HCT116 (cell line): ENCODE measurements around the gene CASR. TPM values are rescaled to one million over a fixed set of nuclear protein-coding genes. Genes with fewer than 3 reads are reported as not detected.

ENCODE experiments used
- ATAC-seq: fragments of 200-7000 bp; cut with Tn5 transposase; 2 replicates; pipeline ENCODE4 v1.9.1; 2020; ENCODE audit warnings: mild to moderate bottlenecking, moderate library complexity
- BruUV-seq: library from RNA; stranded (reverse); fragments of 400-500 nt; replicated peaks from 2 replicates; lab custom pipeline; 2021; lab: Mats Ljungman, UMichigan
- CTCF ChIA-PET: fragments of 300-600 bp; sonication (Branson Sonifier 250); formaldehyde crosslinking; loops from one replicate; lab custom pipeline; 2021; ENCODE audit warnings: antibody characterized with exemption; lab: Charles Lee
- POLR2A ChIA-PET: fragments of 300-600, 350-600 bp; sonication (Branson Sonifier 250); formaldehyde crosslinking; loops from one replicate; lab custom pipeline; 2021; ENCODE audit warnings: antibody characterized with exemption; lab: Charles Lee
- RAD21 ChIA-PET, 2 experiments: fragments of 300-600 bp; sonication (Branson Sonifier 250); formaldehyde crosslinking; loops; one replicate each; lab custom pipeline; 2023; ENCODE audit warnings: low total read pairs in 2 of 2; ENCODE audit not compliant: uncharacterized antibody in 2 of 2, unreplicated experiment in 2 of 2, low non-redundant PET in 1 of 2; lab: Charles Lee
- DNase-seq: peaks from one replicate; pipeline ENCODE4 v3.0.0-alpha.2; 2010; ENCODE audit warnings: low read depth, low spot score
- H2AFZ ChIP-seq: fragments of 200-600 bp; shearing (Covaris generic), sonication (generic); 2 replicates; pipeline ENCODE4 v1.6.1; 2017; ENCODE audit warnings: low read depth, mixed run types, mixed read lengths, antibody characterized with exemption, low read length; ENCODE audit not compliant: poor library complexity, severe bottlenecking
- H3K27ac ChIP-seq: 2 replicates; pipeline ENCODE4 v1.5.1; 2012; ENCODE audit warnings: low read depth, low read length
- H3K27me3 ChIP-seq: fragments of 200-600 bp; sonication (generic); 2 replicates; pipeline ENCODE4 v1.6.1; 2016; ENCODE audit warnings: mixed run types, low read length, mixed read lengths; ENCODE audit not compliant: insufficient read depth
- H3K36me3 ChIP-seq, 2 experiments: fragments of 200-500 bp in 1 of 2; fragments of 200-600 bp in 1 of 2; sonication (Bioruptor generic) in 1 of 2; sonication (generic) in 1 of 2; 2 replicates each; pipeline versions ENCODE4 v1.5.1 to v1.6.1; 2014 to 2016; ENCODE audit warnings: low read length in 2 of 2, inconsistent platforms in 1 of 2, mixed read lengths in 1 of 2, mixed run types in 1 of 2; ENCODE audit not compliant: insufficient read depth in 2 of 2, control insufficient read depth in 1 of 2
- H3K4me1 ChIP-seq, 2 experiments: fragments of 200-600 bp in 1 of 2; sonication (generic) in 1 of 2; 2 replicates each; pipeline versions ENCODE4 v1.5.1 to v1.6.1; 2012 to 2017; ENCODE audit warnings: low read length in 2 of 2, inconsistent platforms in 1 of 2, mild to moderate bottlenecking in 1 of 2, mixed read lengths in 1 of 2, mixed run types in 1 of 2, moderate library complexity in 1 of 2; ENCODE audit not compliant: insufficient read depth in 2 of 2, control insufficient read depth in 1 of 2
- H3K4me2 ChIP-seq: fragments of 200-600 bp; sonication (generic); 2 replicates; pipeline ENCODE4 v1.6.1; 2017; ENCODE audit warnings: mixed run types, low read length, mixed read lengths
- H3K4me3 ChIP-seq, 2 experiments: fragments of 200-600 bp in 1 of 2; sonication (generic) in 1 of 2; replicated peaks in 1 of 2; 2 replicates each; pipeline ENCODE4 v1.5.1; 2011 to 2016; ENCODE audit warnings: low read length in 2 of 2, control low read depth in 1 of 2, low read depth in 1 of 2, mild to moderate bottlenecking in 1 of 2, mixed read lengths in 1 of 2, mixed run types in 1 of 2
- H3K79me2 ChIP-seq: fragments of 200-600 bp; sonication (generic); 2 replicates; pipeline ENCODE4 v1.6.1; 2017; ENCODE audit warnings: mild to moderate bottlenecking, mixed run types, low read length, moderate library complexity, mixed read lengths; ENCODE audit not compliant: insufficient read depth
- H3K9ac ChIP-seq: fragments of 200-600 bp; sonication (generic); 2 replicates; pipeline ENCODE4 v1.6.1; 2016; ENCODE audit warnings: low read length, mixed read lengths
- H3K9me2 ChIP-seq: fragments of 200-600 bp; sonication (generic), shearing (Covaris generic); 2 replicates; pipeline ENCODE4 v1.6.1; 2017; ENCODE audit warnings: mixed run types, mild to moderate bottlenecking, moderate library complexity; ENCODE audit not compliant: insufficient read depth
- H3K9me3 ChIP-seq, 2 experiments: fragments of 200-500 bp in 1 of 2; fragments of 200-600 bp in 1 of 2; sonication (Bioruptor generic) in 1 of 2; sonication (generic) in 1 of 2; 2 replicates each; pipeline ENCODE4 v1.6.1; 2014 to 2017; ENCODE audit warnings: low read length in 2 of 2, mixed read lengths in 2 of 2, inconsistent platforms in 1 of 2, low read depth in 1 of 2, mild to moderate bottlenecking in 1 of 2, mixed run types in 1 of 2, moderate library complexity in 1 of 2; ENCODE audit not compliant: control insufficient read depth in 1 of 2, insufficient read depth in 1 of 2
- H4K20me1 ChIP-seq: fragments of 200-600 bp; sonication (generic), shearing (Covaris generic); 2 replicates; pipeline ENCODE4 v1.6.1; 2017; ENCODE audit warnings: mixed run types, mild to moderate bottlenecking, moderate library complexity; ENCODE audit not compliant: insufficient read depth
- CBX3 ChIP-seq: IDR thresholded peaks from 2 replicates; pipeline ENCODE4 v1.6.1; 2012; ENCODE audit warnings: low read depth
- EZH2phosphoT487 ChIP-seq: fragments of 200-600 bp; IDR thresholded peaks from 2 replicates; pipeline ENCODE4 v1.6.1; 2018; ENCODE audit warnings: antibody characterized with exemption, borderline replicate concordance
- FOSL1 ChIP-seq: IDR thresholded peaks from 2 replicates; pipeline ENCODE4 v1.6.1; 2012; ENCODE audit warnings: low read depth
- JUND ChIP-seq: IDR thresholded peaks from 2 replicates; pipeline ENCODE4 v1.6.1; 2012
- POLR2A ChIP-seq: IDR thresholded peaks from 2 replicates; pipeline ENCODE4 v1.7.0; 2011; ENCODE audit warnings: borderline replicate concordance; ENCODE audit not compliant: insufficient read depth, insufficient read length; ENCODE audit errors: extremely low read depth
- RAD21 ChIP-seq: IDR thresholded peaks from 2 replicates; pipeline ENCODE4 v1.6.1; 2012; ENCODE audit warnings: low read depth, mild to moderate bottlenecking
- REST ChIP-seq: IDR thresholded peaks from 2 replicates; pipeline ENCODE4 v1.6.1; 2012; ENCODE audit warnings: low read depth
- SIN3A ChIP-seq: IDR thresholded peaks from 2 replicates; pipeline ENCODE4 v1.6.1; 2012; ENCODE audit warnings: low read depth
- SP1 ChIP-seq: IDR thresholded peaks from 2 replicates; pipeline ENCODE4 v1.6.1; 2012; ENCODE audit warnings: low read depth
- SRF ChIP-seq: IDR thresholded peaks from 2 replicates; pipeline ENCODE4 v1.6.1; 2012; ENCODE audit warnings: low read depth
- YY1 ChIP-seq: IDR thresholded peaks from 2 replicates; pipeline ENCODE4 v1.6.1; 2011; ENCODE audit warnings: low read length, low read depth, moderate library complexity, mild to moderate bottlenecking; ENCODE audit not compliant: insufficient replicate concordance; ENCODE audit errors: extremely low read depth
- ZBTB33 ChIP-seq: IDR thresholded peaks from 2 replicates; pipeline ENCODE4 v1.6.1; 2011; ENCODE audit warnings: mild to moderate bottlenecking, low read length, moderate library complexity; ENCODE audit not compliant: insufficient replicate concordance; ENCODE audit errors: extremely low read depth
- ZNF274 ChIP-seq: fragments of 200-500 bp; sonication (Bioruptor generic); IDR thresholded peaks from 2 replicates; pipeline ENCODE4 v1.6.1; 2014; ENCODE audit warnings: mild to moderate bottlenecking, low read depth, low read length, inconsistent platforms
- intact Hi-C: fragments of 100-400 bp; cut with micrococcal nuclease; formaldehyde crosslinking; loops from 2 replicates; pipeline ENCODE4 v1.10.0; 2022
- total RNA-seq: library from RNA; stranded (reverse); gene quantifications from one replicate; pipeline ENCODE4 v1.2.1, GENCODE V29; 2021; ENCODE audit not compliant: unreplicated experiment

Gene CASR
- total RNA-seq, 1 experiment from 2014 or later = not detected

GRCh38 chr3:122295266-122296062 lies 112.0 kb downstream of the CASR start (continued):
- TF ChIP-seq ZNF274 = no peak
- TF ChIP-seq RAD21 = no peak

DNA sequence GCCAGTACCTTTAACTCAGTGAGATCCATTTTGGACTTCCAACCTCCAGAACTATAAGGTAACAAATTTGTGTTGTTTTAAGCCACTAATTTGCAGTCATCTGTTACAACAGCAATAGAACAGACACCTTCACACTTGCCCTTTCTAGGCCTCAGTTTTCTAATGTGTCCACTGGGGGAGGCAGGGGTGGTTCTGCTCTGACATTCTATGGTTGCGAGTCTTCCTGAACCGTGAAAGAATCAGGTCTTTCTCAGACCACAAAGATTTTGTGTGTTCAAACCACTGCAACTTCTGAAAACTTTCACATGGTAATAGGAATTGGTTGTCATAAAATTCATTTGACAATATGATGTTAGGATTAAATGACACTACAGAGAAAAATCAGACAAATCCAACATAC lies 114.8 kb downstream of the CASR start:
- RAD21 ChIA-PET = no interaction called here
- no peak for ATAC-seq
- no peaks in the 10 kb centered on the region for H4K20me1 ChIP-seq

DNA sequence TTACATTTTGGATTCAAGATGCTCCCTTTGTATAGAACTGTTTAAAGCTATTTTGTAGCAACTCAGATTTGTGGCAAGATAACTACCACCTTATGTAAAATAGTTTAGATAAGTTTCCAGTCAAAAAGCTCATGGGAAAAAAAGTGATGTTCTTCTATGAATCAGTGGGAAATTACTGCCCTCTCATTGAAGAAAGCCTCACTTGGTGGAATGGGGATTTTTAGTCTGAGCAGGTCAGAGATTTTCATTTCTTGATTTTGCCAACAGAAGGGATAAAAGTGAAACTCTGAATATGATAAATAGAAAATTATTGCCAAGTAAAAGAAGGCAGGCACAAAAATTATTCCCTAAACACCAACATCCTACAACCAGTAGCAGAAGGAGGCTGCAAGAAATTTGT lies 115.7 kb downstream of the CASR start:
- Histone ChIP-seq H4K20me1 (no peaks in the 10 kb centered on the region), H3K9me3 (no peaks in the 10 kb centered on the region), H3K36me3 (no peaks in the 10 kb centered on the region)
- ChIA-PET POLR2A (no interaction called here), CTCF (interaction anchor here (0.9 kb wide), 1 partner anchor 85 kb away, joined by 3 read pairs; the partner anchor contains the start of gene FAM162A)
- no peak for DNase-seq
- TF ChIP-seq REST (no peak), JUND (no peak), ZBTB33 (no peak), SP1 (no peak), CBX3 (no peak), EZH2phosphoT487 (no peak), YY1 (no peak), FOSL1 (no peak)
- TF ChIP-seq, all 23 proteins: peak for 0
- Histone ChIP-seq H3K4me3 (no peak overlapping the region), H2AFZ (no peak overlapping the region), H3K4me1 (no peaks in the 10 kb centered on the region), H3K4me2 (no peak overlapping the region), H3K9me2 (no peaks in the 10 kb centered on the region), H3K9ac (no peak overlapping the region), H3K27me3 (no peaks in the 10 kb centered on the region), H3K79me2 (no peaks in the 10 kb centered on the region), H3K27ac (no peak overlapping the region)
- RAD21 ChIA-PET = no interaction called here
- ATAC-seq = no peak
- intact Hi-C loops = no loop called here
- no TSS peak for BruUV-seq

More for the DNA sequence above, 114.8 kb downstream of the CASR start:
- no peak overlapping the region for H3K9ac ChIP-seq
- no peaks in the 10 kb centered on the region for H3K9me3 ChIP-seq
- H3K27ac ChIP-seq = no peak overlapping the region
- no peaks in the 10 kb centered on the region for H3K27me3 ChIP-seq
- no peaks in the 10 kb centered on the region for H3K9me2 ChIP-seq
- TF ChIP-seq CBX3 = no peak
- no peak for TF ChIP-seq SRF
- no peak for TF ChIP-seq POLR2A
- no peak for TF ChIP-seq SIN3A
- no TSS peak for BruUV-seq
- no peak overlapping the region for H3K4me3 ChIP-seq
- H3K4me2 ChIP-seq = no peak overlapping the region
- ChIA-PET CTCF (no interaction called here), POLR2A (no interaction called here)
- no peaks in the 10 kb centered on the region for H3K79me2 ChIP-seq
- intact Hi-C loops = no loop called here
- no peaks in the 10 kb centered on the region for H3K4me1 ChIP-seq
- no peak overlapping the region for H2AFZ ChIP-seq
- no peaks in the 10 kb centered on the region for H3K36me3 ChIP-seq
- DNase-seq = no peak
